HEK293 (cell line): ENCODE results near the gene SDCBP2.
"Not testable (repeated sequence)": the region's sequence is repeated elsewhere in the genome, so short reads cannot be mapped to it uniquely, and the experiment has no call there.

Experiments used
- CTCF ChIA-PET: fragments of 350-600 bp; formaldehyde crosslinking; extraction: SDS; loops from one replicate; lab custom pipeline; 2021; ENCODE audit warnings: antibody characterized with exemption; lab: Yijun Ruan, JAX
- POLR2A ChIA-PET: fragments of 300-600 bp; formaldehyde crosslinking; extraction: SDS; loops from one replicate; lab custom pipeline; 2020; ENCODE audit warnings: antibody characterized with exemption, inconsistent platforms; lab: Yijun Ruan, JAX
- H3K27ac ChIP-seq: fragments of 200-500 bp; sonication (Bioruptor generic); 2 replicates; pipeline ENCODE4 v1.5.1; 2014; ENCODE audit warnings: low read depth, low read length, control low read depth, inconsistent platforms; ENCODE audit errors: extremely low read depth
- H3K36me3 ChIP-seq, 2 experiments: fragments of 200-500 bp in 1 of 2; sonication (Bioruptor generic) in 1 of 2; 1 replicate in 1 of 2; 2 replicates in 1 of 2; pipeline ENCODE4 v1.5.1; 2014 to 2017; ENCODE audit warnings: inconsistent platforms in 2 of 2, low read length in 2 of 2; ENCODE audit not compliant: control insufficient read depth in 2 of 2, insufficient read depth in 1 of 2
- H3K4me1 ChIP-seq: fragments of 200-500 bp; sonication (Bioruptor generic); 2 replicates; pipeline ENCODE4 v1.5.1; 2014; ENCODE audit warnings: mild to moderate bottlenecking, low read length, inconsistent platforms; ENCODE audit not compliant: control insufficient read depth, insufficient read depth
- H3K4me3 ChIP-seq: 2 replicates; pipeline ENCODE4 v1.5.1; 2011; ENCODE audit warnings: low read depth, mild to moderate bottlenecking, control low read depth, low read length, moderate library complexity
- H3K9me3 ChIP-seq: fragments of 200-500 bp; sonication (Bioruptor generic); 2 replicates; pipeline ENCODE4 v1.5.1; 2014; ENCODE audit warnings: low read depth, low read length, inconsistent platforms; ENCODE audit not compliant: control insufficient read depth, insufficient read depth
- MEIS1 ChIP-seq: sonication (generic); formaldehyde crosslinking; IDR thresholded peaks from 2 replicates; pipeline ENCODE4 v1.8.1; 2022; ENCODE audit warnings: missing genetic modification reagents, mild to moderate bottlenecking, borderline replicate concordance
- PRDM4 ChIP-seq: fragments of 450-650 bp; formaldehyde crosslinking; IDR thresholded peaks from 2 replicates; pipeline ENCODE4 v1.5.1; 2017; ENCODE audit warnings: missing biosample characterization, missing genetic modification characterization
- SETDB1 ChIP-seq: IDR thresholded peaks from one replicate; pipeline ENCODE4 v1.6.1; 2017; ENCODE audit warnings: mild to moderate bottlenecking, low read length, moderate library complexity, mixed read lengths; ENCODE audit not compliant: insufficient read length
- ZFP41 ChIP-seq: fragments of 450-650 bp; formaldehyde crosslinking; IDR thresholded peaks from 2 replicates; pipeline ENCODE4 v1.5.1; 2016; ENCODE audit warnings: missing biosample characterization, missing genetic modification characterization, borderline replicate concordance
- ZNF157 ChIP-seq: fragments of 450-650 bp; formaldehyde crosslinking; IDR thresholded peaks from 2 replicates; pipeline ENCODE4 v1.5.1; 2016; ENCODE audit warnings: missing biosample characterization, missing genetic modification characterization
- ZNF280D ChIP-seq: fragments of 450-650 bp; formaldehyde crosslinking; IDR thresholded peaks from 2 replicates; pipeline ENCODE4 v1.5.1; 2016; ENCODE audit warnings: missing biosample characterization, missing genetic modification characterization
- ZNF292 ChIP-seq: fragments of 450-650 bp; formaldehyde crosslinking; IDR thresholded peaks from 2 replicates; pipeline ENCODE4 v1.5.1; 2016; ENCODE audit warnings: low read depth, missing biosample characterization, missing genetic modification characterization, borderline replicate concordance
- ZNF350 ChIP-seq: fragments of 450-650 bp; formaldehyde crosslinking; IDR thresholded peaks from 2 replicates; pipeline ENCODE4 v1.5.0; 2017; ENCODE audit warnings: missing biosample characterization, mild to moderate bottlenecking, missing genetic modification characterization
- ZNF530 ChIP-seq: fragments of 450-650 bp; formaldehyde crosslinking; IDR thresholded peaks from 2 replicates; pipeline ENCODE4 v1.5.1; 2016; ENCODE audit warnings: low read depth, missing biosample characterization, missing genetic modification characterization
- ZNF561 ChIP-seq: fragments of 450-650 bp; IDR thresholded peaks from 2 replicates; pipeline ENCODE4 v1.5.1; 2018; ENCODE audit warnings: missing biosample characterization, missing genetic modification characterization, borderline replicate concordance
- ZNF621 ChIP-seq: fragments of 450-650 bp; formaldehyde crosslinking; IDR thresholded peaks from 2 replicates; pipeline ENCODE4 v1.5.1; 2017; ENCODE audit warnings: missing biosample characterization, missing genetic modification characterization
- ZNF768 ChIP-seq: fragments of 450-650 bp; formaldehyde crosslinking; IDR thresholded peaks from 2 replicates; pipeline ENCODE4 v1.5.1; 2018; ENCODE audit warnings: missing biosample characterization, mild to moderate bottlenecking, missing genetic modification characterization
- ZNF776 ChIP-seq: fragments of 450-650 bp; formaldehyde crosslinking; IDR thresholded peaks from 2 replicates; pipeline ENCODE4 v1.5.0; 2017; ENCODE audit warnings: missing biosample characterization, missing genetic modification characterization, borderline replicate concordance
- TF ChIP-seq, protein P1 (sequence below): fragments of 450-650 bp; formaldehyde crosslinking; IDR thresholded peaks from 2 replicates; pipeline ENCODE4 v1.5.1; 2017; ENCODE audit warnings: missing biosample characterization, missing genetic modification characterization
- TF ChIP-seq, protein P2 (sequence below): fragments of 450-650 bp; formaldehyde crosslinking; IDR thresholded peaks from 2 replicates; pipeline ENCODE4 v1.5.1; 2017; ENCODE audit warnings: missing biosample characterization, missing genetic modification characterization

SDCBP2 gene

GRCh38 chr20:1345030-1345755 is 16.3 kb upstream of the SDCBP2 start:
- H3K4me1 ChIP-seq = no peaks in the 10 kb centered on the region
- H3K36me3 ChIP-seq = peaks cover 0 to 5% of the 10 kb centered on the region in 2 experiments; a peak in 2 of 3 replicates
- H3K4me3 ChIP-seq = no peak overlapping the region
- H3K9me3 ChIP-seq = no peaks in the 10 kb centered on the region; the same call in 1 of the 2 replicates
- TF ChIP-seq ZNF768 (tag by site-specific recombination) (no peak), ZNF280D (tag by site-specific recombination) (no peak)
- ChIA-PET CTCF (interaction anchor here (0.6 to 1.3 kb wide), 4 partner anchors 9 to 455 kb away, joined by 3 to 4 read pairs (median 4); no protein-coding TSS in a partner anchor), POLR2A (interaction anchor here (0.6 kb wide), 1 partner anchor 1005 kb away, joined by 4 read pairs; no protein-coding TSS in a partner anchor)
- H3K27ac ChIP-seq = no peak overlapping the region

GRCh38 chr20:1343446-1344124 is 14.6 kb upstream of the SDCBP2 start:
- CTCF ChIA-PET = interaction anchor here (0.7 kb wide), 1 partner anchor 448 kb away, joined by 5 read pairs; no protein-coding TSS in a partner anchor
- H3K9me3 ChIP-seq, POLR2A ChIA-PET, H3K4me3 ChIP-seq, H3K4me1 ChIP-seq, H3K27ac ChIP-seq, H3K36me3 ChIP-seq: not testable (repeated sequence)

GRCh38 chr20:1341561-1342265 is 12.8 kb upstream of the SDCBP2 start:
- peaks cover 0 to under 1% of the 10 kb centered on the region in 2 experiments; a peak in 2 of 3 replicates for H3K36me3 ChIP-seq
- no peaks in the 10 kb centered on the region for H3K9me3 ChIP-seq
- TF ChIP-seq, protein P1, sequence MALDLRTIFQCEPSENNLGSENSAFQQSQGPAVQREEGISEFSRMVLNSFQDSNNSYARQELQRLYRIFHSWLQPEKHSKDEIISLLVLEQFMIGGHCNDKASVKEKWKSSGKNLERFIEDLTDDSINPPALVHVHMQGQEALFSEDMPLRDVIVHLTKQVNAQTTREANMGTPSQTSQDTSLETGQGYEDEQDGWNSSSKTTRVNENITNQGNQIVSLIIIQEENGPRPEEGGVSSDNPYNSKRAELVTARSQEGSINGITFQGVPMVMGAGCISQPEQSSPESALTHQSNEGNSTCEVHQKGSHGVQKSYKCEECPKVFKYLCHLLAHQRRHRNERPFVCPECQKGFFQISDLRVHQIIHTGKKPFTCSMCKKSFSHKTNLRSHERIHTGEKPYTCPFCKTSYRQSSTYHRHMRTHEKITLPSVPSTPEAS (tag by site-specific recombination) = peak; percentile 49; the same call in 1 of the 2 replicates
- no peak for TF ChIP-seq ZFP41 (tag by site-specific recombination)
- ChIA-PET POLR2A (interaction anchor here (0.7 kb wide), 1 partner anchor 12 kb away, joined by 3 read pairs; no protein-coding TSS in a partner anchor), CTCF (interaction anchor here (0.6 to 1.0 kb wide), 3 partner anchors 26 to 162 kb away, joined by 3 to 4 read pairs (median 3); no protein-coding TSS in a partner anchor)
- H3K4me3 ChIP-seq = no peak overlapping the region
- H3K4me1 ChIP-seq = no peaks in the 10 kb centered on the region
- H3K27ac ChIP-seq = no peak overlapping the region

GRCh38 chr20:1338801-1339200 is 9.9 kb upstream of the SDCBP2 start:
- no peak overlapping the region for H3K4me3 ChIP-seq
- H3K4me1 ChIP-seq = no peaks in the 10 kb centered on the region
- H3K27ac ChIP-seq = no peak overlapping the region
- H3K9me3 ChIP-seq = no peaks in the 10 kb centered on the region
- CTCF ChIA-PET = no interaction called here
- peaks cover 0 to 3% of the 10 kb centered on the region in 2 experiments; a peak in 2 of 3 replicates for H3K36me3 ChIP-seq
- POLR2A ChIA-PET = interaction anchor here (0.7 kb wide), 1 partner anchor 53 kb away, joined by 4 read pairs; no protein-coding TSS in a partner anchor
- TF ChIP-seq ZNF776 (no peak), PRDM4 (tag by site-specific recombination) (no peak), SETDB1 (no peak), ZNF350 (tag by site-specific recombination) (no peak), ZNF530 (tag by site-specific recombination) (no peak), MEIS1 (CRISPR knock-in tag) (no peak), ZNF621 (tag by site-specific recombination) (no peak), ZNF157 (tag by site-specific recombination) (no peak), ZNF561 (tag by site-specific recombination) (no peak), ZNF292 (no peak)
- TF ChIP-seq, protein P2, sequence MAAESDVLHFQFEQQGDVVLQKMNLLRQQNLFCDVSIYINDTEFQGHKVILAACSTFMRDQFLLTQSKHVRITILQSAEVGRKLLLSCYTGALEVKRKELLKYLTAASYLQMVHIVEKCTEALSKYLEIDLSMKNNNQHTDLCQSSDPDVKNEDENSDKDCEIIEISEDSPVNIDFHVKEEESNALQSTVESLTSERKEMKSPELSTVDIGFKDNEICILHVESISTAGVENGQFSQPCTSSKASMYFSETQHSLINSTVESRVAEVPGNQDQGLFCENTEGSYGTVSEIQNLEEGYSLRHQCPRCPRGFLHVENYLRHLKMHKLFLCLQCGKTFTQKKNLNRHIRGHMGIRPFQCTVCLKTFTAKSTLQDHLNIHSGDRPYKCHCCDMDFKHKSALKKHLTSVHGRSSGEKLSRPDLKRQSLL (tag by site-specific recombination) = no peak
